H1 (cell line): ENCODE measurements around the gene WDFY4. TPM values are rescaled to one million over a fixed set of nuclear protein-coding genes. Genes with fewer than 3 reads are reported as not detected.
A peak's percentile ranks its signal among the peaks of the same experiment; 100 is the strongest.

Experiments
- CTCF ChIA-PET: fragments of 300-600 bp; sonication (Branson Sonifier 250); formaldehyde crosslinking; loops from one replicate; lab custom pipeline; 2021; ENCODE audit not compliant: partially characterized antibody; lab: Charles Lee
- POLR2A ChIA-PET: fragments of 300-600 bp; sonication (Branson Sonifier 250); formaldehyde crosslinking; loops from one replicate; lab custom pipeline; 2021; ENCODE audit warnings: inconsistent platforms; ENCODE audit not compliant: partially characterized antibody; lab: Charles Lee
- DNase-seq, 2 experiments: peaks; one replicate each; pipeline versions ENCODE4 v3.0.0 to v3.0.0-alpha.2; 2010 to 2022; ENCODE audit warnings: low spot score in 2 of 2, low read depth in 1 of 2, mixed read lengths in 1 of 2
- FAIRE-seq: peaks from 2 replicates; lab custom pipeline; 2011; peaks lifted over from hg19 to GRCh38; lab: Jason Lieb, UNC
- H2AFZ ChIP-seq: 2 replicates; pipeline ENCODE4 v1.8.1; 2012; ENCODE audit warnings: low read length, inconsistent platforms
- H2AK5ac ChIP-seq: 2 replicates; pipeline ENCODE4 v1.6.1; 2013; ENCODE audit warnings: low read depth, low read length
- H2BK120ac ChIP-seq: replicated peaks from 2 replicates; pipeline ENCODE3; 2013; ENCODE audit warnings: low read depth, low read length, inconsistent platforms
- H2BK12ac ChIP-seq: 2 replicates; pipeline ENCODE4 v1.6.1; 2013; ENCODE audit warnings: low read depth, low read length
- H2BK15ac ChIP-seq: 2 replicates; pipeline ENCODE4 v1.6.1; 2013; ENCODE audit warnings: low read length
- H2BK20ac ChIP-seq: 2 replicates; pipeline ENCODE4 v1.6.1; 2013; ENCODE audit warnings: low read length
- H2BK5ac ChIP-seq: 2 replicates; pipeline ENCODE4 v1.6.1; 2013; ENCODE audit warnings: low read depth, low read length
- H3K14ac ChIP-seq: 2 replicates; pipeline ENCODE4 v1.6.1; 2013; ENCODE audit warnings: inconsistent platforms; ENCODE audit not compliant: insufficient read length
- H3K18ac ChIP-seq: 2 replicates; pipeline ENCODE4 v1.6.1; 2013; ENCODE audit warnings: low read length; ENCODE audit errors: extremely low read depth
- H3K23ac ChIP-seq: 2 replicates; pipeline ENCODE4 v1.6.1; 2013; ENCODE audit warnings: inconsistent platforms; ENCODE audit not compliant: insufficient read length
- H3K23me2 ChIP-seq: 2 replicates; pipeline ENCODE4 v1.6.1; 2013; ENCODE audit warnings: low read depth, low read length
- H3K27ac ChIP-seq: 2 replicates; pipeline ENCODE4 v1.6.1; 2011; ENCODE audit warnings: low read depth, low read length, inconsistent platforms
- H3K27me3 ChIP-seq, 4 experiments: replicated peaks in 1 of 4; 1 replicate in 1 of 4; 2 replicates in 3 of 4; pipeline versions ENCODE4 v1.6.1 to v1.8.1; 2011 to 2013; ENCODE audit warnings: low read length in 3 of 4, mild to moderate bottlenecking in 3 of 4, inconsistent platforms in 2 of 4, mixed read lengths in 2 of 4, moderate library complexity in 1 of 4; ENCODE audit not compliant: control insufficient read depth in 3 of 4, insufficient read depth in 3 of 4; ENCODE audit errors: extremely low read depth in 1 of 4
- H3K36me3 ChIP-seq, 4 experiments: 2 replicates each; pipeline versions ENCODE4 v1.6.1 to v1.8.1; 2011 to 2013; ENCODE audit warnings: mild to moderate bottlenecking in 4 of 4, low read length in 3 of 4, moderate library complexity in 2 of 4, control low read depth in 1 of 4, inconsistent platforms in 1 of 4; ENCODE audit not compliant: insufficient read depth in 4 of 4, control insufficient read depth in 2 of 4
- H3K4ac ChIP-seq: replicated peaks from 2 replicates; pipeline ENCODE3; 2013; ENCODE audit warnings: low read length, low read depth, mixed read lengths, inconsistent platforms; ENCODE audit not compliant: insufficient read length
- H3K4me1 ChIP-seq, 4 experiments: replicated peaks in 1 of 4; 1 replicate in 1 of 4; 2 replicates in 3 of 4; pipeline versions ENCODE4 v1.6.1 to v1.8.1; 2011 to 2013; ENCODE audit warnings: low read length in 3 of 4, inconsistent platforms in 2 of 4, mixed read lengths in 1 of 4; ENCODE audit not compliant: insufficient read depth in 4 of 4, control insufficient read depth in 3 of 4
- H3K4me2 ChIP-seq, 2 experiments: 2 replicates each; pipeline versions ENCODE4 v1.6.1 to v1.8.1; 2011 to 2013; ENCODE audit warnings: low read depth in 2 of 2, low read length in 2 of 2, control low read depth in 1 of 2, inconsistent platforms in 1 of 2, mild to moderate bottlenecking in 1 of 2; ENCODE audit not compliant: insufficient read depth in 1 of 2
- H3K4me3 ChIP-seq, 4 experiments: fragments of 200-600, 300-600 bp in 1 of 4; sonication (generic), shearing (Covaris generic), sonication (Bioruptor Twin) in 1 of 4; 2 replicates each; pipeline versions ENCODE4 v1.5.1 to v1.8.1; 2011 to 2016; ENCODE audit warnings: low read length in 4 of 4, low read depth in 3 of 4, control low read depth in 2 of 4, inconsistent platforms in 2 of 4, mild to moderate bottlenecking in 2 of 4, mixed read lengths in 1 of 4, moderate library complexity in 1 of 4; ENCODE audit not compliant: insufficient read depth in 2 of 4; ENCODE audit errors: extremely low read depth in 1 of 4
- H3K56ac ChIP-seq: replicated peaks from 2 replicates; pipeline ENCODE3; 2013; ENCODE audit warnings: low read depth, mild to moderate bottlenecking, mixed read lengths, low read length, inconsistent platforms; ENCODE audit not compliant: insufficient read length
- H3K79me1 ChIP-seq: 2 replicates; pipeline ENCODE4 v1.6.1; 2013; ENCODE audit warnings: low read depth, low read length, control low read depth
- H3K79me2 ChIP-seq, 2 experiments: 2 replicates each; pipeline versions ENCODE4 v1.6.1 to v1.8.1; 2012 to 2013; ENCODE audit warnings: low read length in 2 of 2, mild to moderate bottlenecking in 2 of 2, inconsistent platforms in 1 of 2; ENCODE audit not compliant: insufficient read depth in 2 of 2, control insufficient read depth in 1 of 2
- H3K9ac ChIP-seq, 4 experiments: replicated peaks in 1 of 4; 1 replicate in 1 of 4; 2 replicates in 3 of 4; pipeline versions ENCODE4 v1.6.1 to v1.8.1; 2011 to 2013; ENCODE audit warnings: low read depth in 3 of 4, low read length in 3 of 4, control low read depth in 2 of 4, mild to moderate bottlenecking in 2 of 4, moderate library complexity in 2 of 4, inconsistent platforms in 1 of 4; ENCODE audit errors: extremely low read depth in 1 of 4
- H3K9me3 ChIP-seq, 2 experiments: 2 replicates each; pipeline versions ENCODE4 v1.6.1 to v1.8.1; 2012 to 2013; ENCODE audit warnings: mild to moderate bottlenecking in 2 of 2, moderate library complexity in 2 of 2, control low read depth in 1 of 2, inconsistent platforms in 1 of 2, low read depth in 1 of 2, low read length in 1 of 2, mixed read lengths in 1 of 2; ENCODE audit not compliant: insufficient read depth in 2 of 2
- H4K20me1 ChIP-seq, 2 experiments: replicated peaks in 1 of 2; 2 replicates each; pipeline versions ENCODE3 to v1.8.1; 2011 to 2013; ENCODE audit warnings: inconsistent platforms in 2 of 2, low read length in 2 of 2, mild to moderate bottlenecking in 1 of 2; ENCODE audit not compliant: insufficient read depth in 2 of 2, control insufficient read depth in 1 of 2
- H4K5ac ChIP-seq: 2 replicates; pipeline ENCODE4 v1.6.1; 2013; ENCODE audit warnings: low read length, low read depth, mixed read lengths, inconsistent platforms; ENCODE audit not compliant: insufficient read length
- H4K8ac ChIP-seq: 2 replicates; pipeline ENCODE4 v1.8.0; 2013; ENCODE audit warnings: mild to moderate bottlenecking, moderate library complexity, low read length, inconsistent platforms; ENCODE audit not compliant: insufficient read depth; ENCODE audit errors: extremely low read depth
- H4K91ac ChIP-seq: replicated peaks from 2 replicates; pipeline ENCODE3; 2013; ENCODE audit warnings: low read length, mixed read lengths, inconsistent platforms; ENCODE audit not compliant: insufficient read length
- ATF2 ChIP-seq: IDR thresholded peaks from 2 replicates; pipeline ENCODE4 v1.6.1; 2012; ENCODE audit warnings: low read length, inconsistent platforms
- BCL11A ChIP-seq, 2 experiments: IDR thresholded peaks; one replicate each; pipeline ENCODE4 v1.6.1; 2011; ENCODE audit warnings: low read depth in 2 of 2, low read length in 2 of 2, mild to moderate bottlenecking in 2 of 2
- CEBPB ChIP-seq: IDR thresholded peaks from 2 replicates; pipeline ENCODE4 v1.6.1; 2012; ENCODE audit warnings: low read depth, low read length
- CTCF ChIP-seq, 3 experiments: IDR thresholded peaks; 1 replicate in 2 of 3; 2 replicates in 1 of 3; pipeline versions ENCODE4 v1.5.1 to v1.6.1; 2011; ENCODE audit warnings: low read length in 3 of 3, mild to moderate bottlenecking in 3 of 3, inconsistent platforms in 2 of 3, low read depth in 1 of 3, moderate library complexity in 1 of 3; ENCODE audit not compliant: insufficient read depth in 1 of 3; ENCODE audit errors: control extremely low read depth in 1 of 3
- EGR1 ChIP-seq: IDR thresholded peaks from 2 replicates; pipeline ENCODE4 v1.6.1; 2011; ENCODE audit warnings: low read depth, low read length, borderline replicate concordance
- EZH2 ChIP-seq: fragments of 200-600 bp; sonication (generic); IDR thresholded peaks from 2 replicates; pipeline ENCODE4 v1.7.1; 2012; ENCODE audit warnings: low read depth, mild to moderate bottlenecking, moderate library complexity, low read length, inconsistent platforms; ENCODE audit not compliant: severe bottlenecking
- NRF1 ChIP-seq: IDR thresholded peaks from 2 replicates; pipeline ENCODE4 v1.6.1; 2011; ENCODE audit warnings: mild to moderate bottlenecking, low read depth, low read length, improper control_type of control experiment
- SP4 ChIP-seq: IDR thresholded peaks from 2 replicates; pipeline ENCODE4 v1.6.1; 2012; ENCODE audit warnings: low read length, inconsistent platforms
- SUZ12 ChIP-seq: fragments of 200-600 bp; sonication (generic); IDR thresholded peaks from 2 replicates; pipeline ENCODE4 v1.6.1; 2012; ENCODE audit warnings: mild to moderate bottlenecking, inconsistent platforms, low read length, moderate library complexity, mixed read lengths
- WGBS, 2 experiments: shearing (Covaris generic) in 1 of 2; methylation state at CpG; one replicate each; pipeline versions ENCODE4 v1.1.6 to v1.1.7; 2013 to 2015; ENCODE audit warnings: low lambda C conversion rate in 2 of 2, mixed read lengths in 2 of 2, inconsistent platforms in 1 of 2, low coverage in 1 of 2, missing lambda C conversion rate in 1 of 2; ENCODE audit not compliant: insufficient replicate concordance in 2 of 2, insufficient coverage in 1 of 2, insufficient read length in 1 of 2; ENCODE audit errors: extremely low coverage in 1 of 2, missing lambda C conversion rate in 1 of 2; 5-methylcytosine and 5-hydroxymethylcytosine counted together
- polyA plus RNA-seq, 7 experiments: library from polyadenylated mRNA; depleted of rRNA in 3 of 7; stranded (reverse) in 5 of 7; unstranded in 2 of 7; fragments of >200 nt in 5 of 7; fragments of 200-250 nt in 2 of 7; gene quantifications; 1 replicate in 5 of 7; 2 replicates in 1 of 7; 4 replicates in 1 of 7; pipeline versions ENCODE4 v1.2.1 to v1.2.3, GENCODE V29; 2011 to 2013; ENCODE audit warnings: missing spikeins in 2 of 7, mixed read lengths in 2 of 7
- total RNA-seq: library from RNA; stranded (reverse); fragmentation: NEBNext Ultra II Directional; extraction: Animal tissue kit (Norgen Biotek cat#: 25700); gene quantifications from 2 replicates; pipeline ENCODE4 v1.2.1, GENCODE V29; 2021

The WDFY4 gene
- total and polyA plus RNA-seq, 2 of the 8 experiments (the other 6 are each of a cell fraction or from before 2014, with no cell fraction given): not detected

GRCh38 chr10:48657416-48657815, 27.3 kb upstream of the WDFY4 start:
- H3K14ac ChIP-seq: no peak overlapping the region
- no peak overlapping the region for H4K91ac ChIP-seq
- H2BK5ac ChIP-seq: peak overlapping the region; percentile 79; the same call in 1 of the 2 replicates
- WGBS, 2 experiments: 83% methylated on average over 4 of the region's 5 CpGs; no CpG with 5 or more reads in 1 of the 2 experiments
- no peak overlapping the region for H3K4ac ChIP-seq
- peak overlapping the region; percentile 92; the same call in 1 of the 2 replicates for H2BK20ac ChIP-seq
- no peak overlapping the region; a peak in 1 of 4 replicates for H3K4me2 ChIP-seq
- CTCF ChIA-PET: interaction anchor here (0.8 to 6.7 kb wide), 71 partner anchors 8 to 870 kb away, joined by 3 to 105 read pairs (median 5); no protein-coding TSS in a partner anchor
- peak overlapping the region; percentile 100; the same call in 1 of the 2 replicates for H2BK15ac ChIP-seq
- no peak overlapping the region for H3K4me3 ChIP-seq
- POLR2A ChIA-PET: interaction anchor here (1.3 kb wide), 1 partner anchor 122 kb away, joined by 3 read pairs; no protein-coding TSS in a partner anchor
- H3K4me1 ChIP-seq: peaks cover 0 to 12% (median 5%) of the 10 kb centered on the region in 4 experiments; a peak in 5 of 7 replicates
- H3K36me3 ChIP-seq: no peaks in the 10 kb centered on the region
- no peak overlapping the region for H3K27ac ChIP-seq
- H3K9me3 ChIP-seq: no peaks in the 10 kb centered on the region
- H4K20me1 ChIP-seq: no peaks in the 10 kb centered on the region
- H3K18ac ChIP-seq: 0 out of 2 replicates have a peak overlapping the region, but pooled peaks have one; percentile 24
- H3K79me1 ChIP-seq: no peaks in the 10 kb centered on the region
- H2AFZ ChIP-seq: no peak overlapping the region
- H4K8ac ChIP-seq: no peak overlapping the region
- H2BK12ac ChIP-seq: peak overlapping the region; percentile 55; the same call in 1 of the 2 replicates
- no peak for FAIRE-seq
- H4K5ac ChIP-seq: no peak overlapping the region
- no peaks in the 10 kb centered on the region; the same call in 1 of the 2 replicates for H3K23me2 ChIP-seq
- H3K27me3 ChIP-seq: peaks cover 0 to 20% (median 9%) of the 10 kb centered on the region in 4 experiments; a peak in 5 of 7 replicates
- DNase-seq: no peak
- H2BK120ac ChIP-seq: no peak overlapping the region
- no peak overlapping the region for H3K56ac ChIP-seq
- H2AK5ac ChIP-seq: no peak overlapping the region
- H3K23ac ChIP-seq: no peak overlapping the region
- no peak overlapping the region for H3K9ac ChIP-seq
- H3K79me2 ChIP-seq: no peaks in the 10 kb centered on the region
- TF ChIP-seq BCL11A (IDR thresholded peaks at IDR 0.05; ENCODE audit: low read depth in 2 of 2, low read length in 2 of 2) (no peak), NRF1 (no peak), SP4 (no peak), SUZ12 (no peak), CEBPB (no peak), ATF2 (no peak), CTCF (IDR thresholded peaks at IDR 0.05; ENCODE audit: control extremely low read depth in 1 of 3, insufficient read depth in 1 of 3, low read depth in 1 of 3, low read length in 3 of 3) (no peak), EZH2 (no peak), EGR1 (no peak)
